GM18519 (cell line): ENCODE data around the gene EXOSC6.
A peak's percentile ranks its signal among the peaks of the same experiment; 100 is the strongest.
"Not testable (repeated sequence)": the region's sequence is repeated elsewhere in the genome, so short reads cannot be mapped to it uniquely, and the experiment has no call there.

Experiments
- ATAC-seq: cut with Tn5 transposase; IDR thresholded peaks from one replicate; pipeline ENCODE4 v1.9.1; 2021; ENCODE audit warnings: mild to moderate bottlenecking, moderate library complexity; ENCODE audit not compliant: unreplicated experiment, low FRiP score

EXOSC6 gene

DNA sequence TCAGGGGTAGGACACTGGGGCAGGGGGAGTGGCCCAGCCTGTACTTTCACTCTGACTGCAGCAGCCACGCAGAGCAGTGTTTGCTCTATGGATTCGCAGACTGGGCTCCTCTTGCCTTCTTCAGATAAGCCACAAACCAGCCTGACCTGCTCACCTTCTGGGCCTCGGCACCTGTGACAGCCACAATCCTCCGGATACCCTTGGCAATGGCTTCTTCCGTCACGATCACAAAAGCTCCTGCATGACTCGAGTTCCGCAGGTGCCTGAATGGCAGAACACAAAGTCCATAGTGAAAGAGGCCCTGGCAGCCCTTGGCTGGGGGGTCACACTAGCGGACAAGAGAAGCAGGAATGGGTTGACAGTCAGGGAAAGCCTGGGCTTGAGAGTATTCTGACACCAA lies 3.8 kb upstream of the EXOSC6 start:
- no peak for ATAC-seq

DNA sequence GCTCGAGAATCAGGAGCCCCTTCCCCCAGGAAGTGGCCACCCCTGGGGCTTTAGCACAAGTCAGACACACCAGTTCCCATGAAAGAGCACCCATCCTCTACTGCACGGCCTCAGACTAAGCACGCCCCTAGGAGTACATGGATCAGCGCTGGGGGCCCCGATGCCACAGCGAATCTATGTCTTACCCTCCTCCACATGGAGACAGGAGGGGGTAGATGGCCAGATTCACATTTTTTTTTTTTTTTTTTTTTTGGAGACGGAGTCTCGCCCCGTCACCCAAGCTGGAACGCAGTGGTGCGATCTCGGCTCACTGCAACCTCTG lies 3.2 kb upstream of the EXOSC6 start:
- no peak for ATAC-seq

DNA sequence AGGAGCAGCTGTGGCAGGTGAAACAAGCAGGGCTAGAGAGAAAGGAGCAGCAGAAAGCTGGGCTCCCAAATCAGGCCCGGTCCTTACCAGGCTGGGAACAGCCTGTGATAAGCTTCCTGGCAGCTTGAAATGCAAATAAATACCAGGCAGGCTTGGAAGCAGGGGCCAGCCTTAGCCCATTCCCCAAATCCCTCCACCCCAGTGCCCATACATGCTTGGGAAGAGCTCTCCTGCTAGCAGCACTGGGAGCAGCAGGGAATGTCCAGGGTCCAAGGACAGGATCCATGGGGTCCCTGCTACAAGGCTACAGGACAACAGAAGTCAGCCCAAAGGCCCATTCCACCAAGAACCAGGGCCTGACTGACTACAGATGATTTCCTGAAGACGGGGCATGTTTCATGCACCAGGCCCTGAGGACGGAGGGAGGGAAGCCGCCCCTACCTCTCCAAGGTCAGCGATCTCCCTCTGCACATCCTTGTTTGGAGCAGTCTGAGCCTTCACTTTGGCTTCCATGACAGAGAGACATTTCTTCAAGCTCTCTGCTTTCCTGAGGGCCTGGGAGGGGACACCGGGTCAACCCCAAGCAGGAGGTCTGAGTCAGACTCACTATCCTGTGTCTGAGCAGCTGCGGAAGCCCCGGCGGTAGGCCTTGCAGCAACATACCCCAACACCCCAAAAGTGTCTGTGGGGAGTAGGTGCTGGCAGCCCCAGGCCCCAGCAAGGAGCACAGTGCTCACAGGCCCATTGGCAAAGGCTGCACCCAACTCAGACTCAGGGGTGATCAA lies 2.6 kb upstream of the EXOSC6 start:
- no peak for ATAC-seq

DNA sequence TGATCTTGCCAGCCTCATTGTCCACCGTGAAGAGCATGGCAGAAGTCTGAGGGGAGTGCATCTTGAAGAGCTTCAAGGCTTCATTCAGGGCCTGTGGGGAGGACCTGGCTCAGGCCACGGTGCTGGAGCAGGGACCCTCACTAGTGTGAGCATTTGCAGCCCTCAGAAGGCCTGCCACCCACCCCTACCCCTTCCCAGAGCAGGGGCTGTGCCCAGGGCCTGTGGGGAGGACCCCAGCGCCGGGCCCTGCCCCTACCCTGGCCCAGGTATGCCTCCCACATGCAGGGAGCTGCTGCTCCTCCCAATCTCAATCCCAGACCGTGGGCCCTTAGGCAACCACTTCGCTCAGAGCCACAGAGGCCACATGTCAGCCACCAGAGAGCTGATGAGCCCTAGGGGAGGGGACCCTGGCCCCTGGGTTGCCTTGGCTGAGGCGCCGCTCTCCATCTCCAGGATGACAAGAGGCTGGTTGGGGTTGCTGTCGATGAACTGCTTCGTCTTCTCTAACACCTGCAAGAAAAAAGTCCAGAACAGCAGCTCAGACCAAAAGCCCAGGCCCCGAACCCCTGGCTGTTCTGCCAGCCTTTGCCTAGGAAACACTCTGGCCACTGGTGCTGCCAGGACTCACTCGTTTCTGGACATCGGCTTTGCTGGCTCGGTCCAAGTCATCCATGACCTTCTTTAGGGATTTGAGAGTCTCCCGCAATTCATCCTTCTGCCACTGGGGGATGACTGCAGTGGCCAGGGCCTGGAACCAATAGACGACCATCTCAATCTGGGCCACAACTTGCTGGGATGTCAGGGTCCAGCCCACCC lies 1.8 kb upstream of the EXOSC6 start:
- no peak for ATAC-seq

DNA sequence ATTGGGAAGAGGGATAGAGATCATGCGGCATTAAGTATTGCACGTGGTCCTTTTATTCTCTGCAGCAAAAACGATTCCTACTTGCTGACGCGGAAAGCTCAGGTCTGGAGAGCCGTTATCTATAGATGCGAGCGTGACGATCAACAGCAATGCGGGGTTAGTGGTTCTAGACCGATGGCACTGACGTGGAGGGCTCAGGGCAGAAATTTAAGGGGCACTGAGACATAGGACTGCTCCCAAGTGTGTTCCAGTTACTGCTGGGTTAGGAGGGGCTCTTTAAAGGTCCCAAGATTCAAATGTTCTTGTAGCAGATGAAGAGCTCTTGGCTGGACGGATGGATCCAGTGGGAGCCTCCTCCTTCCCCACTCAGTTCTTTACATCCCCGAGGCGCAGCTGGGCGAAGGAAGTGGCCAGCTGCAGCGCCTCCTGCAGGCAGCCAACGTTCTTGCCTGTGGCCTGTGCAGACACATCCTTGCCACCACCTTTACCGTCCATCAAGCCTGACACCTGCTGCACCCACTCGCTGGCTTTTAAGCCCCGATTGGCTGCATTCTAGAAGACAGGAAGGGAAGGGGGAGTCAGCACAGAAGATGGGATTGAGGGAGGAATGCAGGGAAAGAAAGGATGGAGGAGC lies 732 bp upstream of the EXOSC6 start:
- no peak for ATAC-seq

DNA sequence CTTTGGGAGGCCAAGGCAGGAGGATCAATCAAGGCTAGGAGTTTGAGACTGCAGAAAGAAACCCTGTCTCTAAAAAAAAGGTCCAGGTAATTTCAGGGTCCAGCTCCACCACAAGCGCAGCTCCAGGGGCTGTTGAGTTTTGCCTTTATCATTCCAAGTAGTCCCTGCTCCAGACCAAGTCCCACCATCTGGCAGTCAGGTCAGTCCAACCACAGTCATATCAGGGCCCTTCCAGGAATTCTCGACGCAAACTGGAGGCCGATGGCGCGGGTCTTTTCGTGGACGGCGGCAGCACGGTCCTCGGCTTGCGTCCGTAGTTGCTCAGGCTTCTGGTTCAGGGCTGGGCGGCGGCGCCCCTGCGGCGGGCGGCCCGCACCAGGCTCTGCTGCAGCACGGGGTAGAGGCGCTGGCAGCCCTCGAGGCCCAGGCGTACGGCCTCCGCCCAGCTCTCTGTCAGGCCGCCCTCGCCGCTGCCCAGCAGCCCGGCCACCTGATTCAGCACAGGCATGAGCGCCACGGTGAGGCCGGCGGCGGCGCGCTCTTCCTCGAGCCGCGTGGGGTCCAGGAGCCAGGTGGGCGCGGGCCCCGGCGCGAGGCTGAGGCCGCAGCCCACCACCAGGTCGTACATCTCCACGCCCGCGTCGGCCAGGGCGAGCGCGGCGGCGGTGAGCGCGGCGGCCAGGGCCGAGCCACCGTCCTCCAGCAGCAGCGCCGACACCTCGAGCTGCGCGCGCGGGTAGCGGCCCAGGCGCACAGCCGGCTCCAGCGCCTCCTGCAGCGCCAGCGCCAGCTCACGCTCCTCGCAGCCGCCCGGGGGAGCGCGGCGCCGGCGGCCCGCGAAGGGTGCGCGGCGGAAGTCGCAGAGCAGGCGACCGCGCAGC lies 752 bp downstream of the EXOSC6 start:
- ATAC-seq, result peak; percentile 38

DNA sequence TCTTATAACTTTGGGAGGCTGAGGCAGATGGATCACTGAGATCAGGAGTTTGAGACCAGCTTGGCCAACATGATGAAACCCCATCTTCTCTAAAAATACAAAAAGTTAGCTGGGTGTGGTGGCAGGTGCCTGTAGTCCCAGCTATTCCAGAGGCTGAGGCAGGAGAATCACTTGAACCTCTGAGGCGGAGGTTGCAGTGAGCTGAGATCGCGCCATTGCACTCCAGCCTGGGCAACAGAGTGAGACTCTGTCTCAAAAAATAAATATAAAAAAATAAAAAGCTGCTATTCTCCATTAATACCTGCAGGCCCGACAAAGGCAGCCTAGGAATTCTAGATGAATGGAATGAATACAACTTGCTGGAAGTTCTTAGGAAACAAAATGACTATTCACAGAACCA lies 2.0 kb downstream of the EXOSC6 start:
- not testable (repeated sequence) for ATAC-seq

DNA sequence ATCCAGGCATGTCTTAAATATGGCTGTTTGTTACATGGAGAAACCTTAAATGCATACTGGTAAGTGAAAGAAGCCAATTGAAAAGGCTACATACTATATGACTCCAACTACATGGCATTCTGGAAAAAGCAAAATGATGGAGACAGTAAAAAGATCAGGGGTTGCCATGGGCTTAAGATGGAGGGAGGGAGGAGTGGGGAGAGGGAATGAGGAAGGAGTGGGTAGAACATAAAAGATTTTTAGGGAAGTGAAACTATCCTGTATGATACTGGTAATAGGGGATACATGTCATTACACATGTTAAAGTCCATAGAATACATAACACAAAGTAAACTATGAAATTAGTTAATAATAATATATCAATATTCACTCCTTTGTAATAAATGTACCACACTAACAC lies 13.0 kb downstream of the EXOSC6 start:
- ATAC-seq, result not testable (repeated sequence)

DNA sequence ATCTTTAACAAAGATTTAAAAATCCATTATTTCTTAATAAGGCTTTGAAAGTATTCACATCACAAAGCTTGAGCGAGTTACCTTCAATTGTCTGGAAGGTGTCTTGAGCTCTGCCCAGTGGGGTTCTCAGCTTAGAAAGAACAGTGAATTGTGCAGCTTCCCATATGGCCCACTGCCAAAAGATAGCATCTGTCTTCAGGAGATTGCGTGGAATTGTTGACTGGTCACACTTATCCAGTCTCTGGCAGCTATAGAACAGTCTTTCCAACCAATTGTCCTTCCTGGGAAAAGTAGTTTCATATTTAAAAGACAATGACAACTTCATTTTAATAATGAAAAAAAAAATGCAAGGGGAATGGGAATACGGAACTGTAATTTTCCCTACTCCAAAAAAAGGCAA lies 19.9 kb downstream of the EXOSC6 start:
- ATAC-seq, result not testable (repeated sequence)

DNA sequence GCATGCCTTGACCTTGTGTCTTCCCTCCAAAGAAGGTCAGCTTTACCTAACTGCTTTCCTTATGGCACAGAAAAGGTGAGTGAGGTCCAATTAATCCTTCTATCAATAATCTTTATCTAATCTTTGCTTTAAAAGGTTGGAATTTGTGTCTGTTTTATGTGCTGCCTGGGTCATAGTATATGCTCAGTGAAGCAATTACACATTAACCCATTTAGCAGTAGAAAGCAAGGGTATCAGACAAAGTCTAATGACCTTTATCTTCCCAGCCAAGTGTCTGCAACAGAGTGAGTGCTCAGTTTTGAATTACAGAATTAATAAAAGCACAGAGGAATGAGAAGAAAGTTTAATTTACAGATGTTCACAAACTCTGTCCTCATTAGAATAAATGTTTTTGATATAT lies 25.7 kb downstream of the EXOSC6 start:
- not testable (repeated sequence) for ATAC-seq

DNA sequence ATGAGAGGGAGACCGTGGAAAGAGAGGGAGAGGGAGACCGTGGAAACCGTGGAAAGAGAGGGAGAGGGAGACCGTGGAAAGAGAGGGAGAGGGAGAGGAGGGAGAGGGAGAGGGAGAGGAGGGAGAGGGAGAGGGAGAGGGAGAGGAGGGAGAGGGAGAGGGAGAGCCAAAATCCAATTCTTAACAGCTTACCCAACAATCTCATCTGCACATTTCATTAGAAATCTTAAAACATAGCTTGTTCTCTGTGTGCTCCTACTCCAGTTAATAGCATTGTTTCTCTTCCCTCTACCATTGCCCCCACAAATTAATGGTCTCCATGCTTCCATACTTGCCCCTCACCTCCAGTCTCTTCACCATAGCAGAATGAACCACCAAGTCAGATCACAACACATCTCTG lies 26.3 kb downstream of the EXOSC6 start:
- ATAC-seq, result not testable (repeated sequence)

DNA sequence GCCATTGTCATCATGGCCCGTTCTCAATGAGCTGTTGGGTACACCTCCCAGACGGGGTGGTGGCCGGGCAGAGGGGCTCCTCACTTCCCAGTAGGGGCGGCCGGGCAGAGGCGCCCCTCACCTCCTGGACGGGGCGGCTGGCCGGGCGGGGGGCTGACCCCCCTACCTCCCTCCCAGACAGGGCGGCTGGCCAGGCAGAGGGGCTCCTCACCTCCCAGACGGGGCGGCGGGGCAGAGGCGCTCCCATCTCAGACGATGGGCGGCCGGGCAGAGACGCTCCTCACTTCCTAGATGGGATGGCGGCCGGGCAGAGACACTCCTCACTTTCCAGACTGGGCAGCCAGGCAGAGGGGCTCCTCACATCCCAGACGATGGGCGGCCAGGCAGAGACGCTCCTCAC lies 27.1 kb downstream of the EXOSC6 start:
- ATAC-seq, result not testable (repeated sequence)

DNA sequence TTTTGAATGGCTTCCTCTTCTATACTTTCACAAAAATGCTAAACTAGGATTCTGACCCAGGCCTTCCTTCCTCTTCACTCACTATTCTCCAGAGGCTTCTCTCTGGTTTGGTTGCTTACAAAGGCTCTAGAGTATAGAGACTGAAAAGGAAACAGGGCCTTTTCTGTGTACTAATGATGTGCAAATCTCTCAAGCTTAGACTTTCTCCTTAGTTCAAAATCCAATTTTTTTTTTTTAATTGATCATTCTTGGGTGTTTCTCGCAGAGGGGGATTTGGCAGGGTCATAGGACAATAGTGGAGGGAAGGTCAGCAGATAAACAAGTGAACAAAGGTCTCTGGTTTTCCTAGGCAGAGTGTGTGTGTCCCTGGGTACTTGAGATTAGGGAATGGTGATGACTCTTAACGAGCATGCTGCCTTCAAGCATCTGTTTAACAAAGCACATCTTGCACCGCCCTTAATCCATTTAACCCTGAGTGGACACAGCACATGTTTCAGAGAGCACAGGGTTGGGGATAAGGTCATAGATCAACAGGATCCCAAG lies 27.7 kb downstream of the EXOSC6 start:
- ATAC-seq, result not testable (repeated sequence)

DNA sequence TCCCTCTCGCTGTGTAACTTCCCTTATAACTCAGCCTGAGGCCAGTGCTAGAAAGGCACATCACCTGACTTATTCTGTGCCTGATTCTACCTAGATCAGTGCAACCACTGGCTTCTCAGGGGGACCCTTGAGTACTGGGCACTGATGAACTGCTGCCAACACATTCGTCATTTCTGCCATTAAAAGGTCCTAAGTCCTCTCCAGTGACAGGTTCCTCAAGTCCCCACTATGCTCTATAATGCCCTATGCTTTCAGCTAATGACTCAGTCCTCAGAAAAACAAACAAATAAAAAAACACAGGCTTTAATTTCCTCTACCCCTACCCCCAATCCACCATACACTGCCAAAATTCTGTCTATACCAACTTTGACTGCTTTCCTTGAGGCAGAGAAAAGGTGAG lies 28.5 kb downstream of the EXOSC6 start:
- not testable (repeated sequence) for ATAC-seq

DNA sequence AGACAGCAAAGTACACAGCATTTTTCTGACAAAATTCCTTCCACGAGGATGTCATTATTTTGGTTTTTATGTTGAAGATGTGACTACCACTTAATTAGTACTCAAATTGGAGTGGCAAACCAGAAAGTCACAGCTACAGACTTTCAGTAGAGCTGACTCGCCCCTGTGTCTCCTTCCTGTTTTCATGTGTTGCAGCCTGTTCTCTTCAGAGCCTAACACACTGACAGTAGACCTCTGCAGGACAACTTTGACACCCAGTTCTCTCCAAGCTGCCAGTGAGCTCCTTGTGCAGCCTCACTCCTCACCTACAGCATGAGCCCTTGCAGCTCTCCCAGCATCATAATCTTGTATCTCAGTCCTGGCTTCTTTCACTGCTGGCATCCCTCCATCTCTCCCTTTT lies 29.2 kb downstream of the EXOSC6 start:
- not testable (repeated sequence) for ATAC-seq

DNA sequence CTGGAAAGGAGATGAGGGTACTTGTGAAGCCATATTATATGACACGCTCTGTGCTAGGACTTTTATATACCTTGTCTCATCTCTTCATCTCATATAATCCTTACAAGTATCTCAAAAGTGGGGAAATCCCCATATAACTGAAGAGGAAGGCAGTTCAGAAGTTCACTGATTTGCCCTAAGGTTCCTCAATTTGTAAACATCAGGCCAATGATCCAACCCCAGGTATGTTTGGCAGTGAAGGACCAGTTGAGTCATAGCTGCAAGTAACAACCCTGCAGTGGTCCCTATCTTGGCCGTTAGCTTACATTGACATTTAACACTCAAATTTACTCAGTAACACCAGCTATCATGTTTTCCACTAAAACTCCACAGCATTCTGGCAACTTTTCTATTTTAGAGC lies 33.2 kb downstream of the EXOSC6 start:
- not testable (repeated sequence) for ATAC-seq

DNA sequence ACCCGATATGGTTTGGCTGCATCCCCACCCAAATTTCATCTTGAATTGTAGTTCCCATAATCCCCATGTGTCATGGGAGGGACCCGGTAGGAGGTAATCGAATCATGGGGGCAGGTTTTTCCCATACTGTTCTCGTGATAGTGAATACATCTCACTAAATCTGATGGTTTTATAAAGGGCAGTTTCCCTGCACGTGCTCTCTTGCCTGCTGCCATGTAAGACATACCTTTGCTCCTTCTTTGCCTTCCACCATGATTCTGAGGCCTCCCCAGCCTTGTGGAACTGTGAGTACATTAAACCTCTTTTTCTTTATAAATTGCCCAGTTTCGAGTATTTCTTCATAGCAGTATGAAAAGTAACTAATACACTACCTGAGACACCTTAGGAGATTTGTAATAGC lies 45.4 kb downstream of the EXOSC6 start:
- not testable (repeated sequence) for ATAC-seq

DNA sequence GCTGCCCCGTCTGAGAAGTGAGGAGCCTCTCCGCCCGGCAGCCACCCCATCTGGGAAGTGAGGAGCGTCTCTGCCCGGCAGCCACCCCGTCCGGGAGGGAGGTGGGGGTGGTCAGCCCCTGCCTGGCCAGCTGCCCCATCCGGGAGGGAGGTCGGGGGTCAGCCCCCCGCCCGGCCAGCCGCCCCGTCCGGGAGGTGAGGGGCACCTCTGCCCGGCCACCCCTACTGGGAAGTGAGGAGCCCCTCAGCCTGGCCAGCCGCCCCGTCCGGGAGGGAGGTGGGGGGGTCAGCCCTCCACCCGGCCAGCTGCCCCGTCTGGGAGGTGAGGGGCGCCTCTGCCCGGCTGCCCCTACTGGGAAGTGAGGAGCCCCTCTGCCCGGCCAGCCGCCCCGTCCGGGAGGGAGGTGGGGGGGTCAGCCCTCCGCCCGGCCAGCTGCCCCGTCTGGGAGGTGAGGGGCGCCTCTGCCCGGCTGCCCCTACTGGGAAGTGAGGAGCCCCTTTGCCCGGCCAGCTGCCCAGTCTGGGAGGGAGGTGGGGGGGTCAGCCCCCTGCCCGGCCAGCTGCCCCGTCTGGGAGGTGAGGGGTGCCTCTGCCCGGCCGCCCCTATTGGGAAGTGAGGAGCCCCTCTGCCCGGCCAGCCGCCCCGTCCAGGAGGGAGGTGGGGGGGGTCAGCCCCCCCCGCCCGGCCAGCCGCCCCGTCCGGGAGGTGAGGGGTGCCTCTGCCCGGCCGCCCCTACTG lies 46.9 kb downstream of the EXOSC6 start:
- not testable (repeated sequence) for ATAC-seq

DNA sequence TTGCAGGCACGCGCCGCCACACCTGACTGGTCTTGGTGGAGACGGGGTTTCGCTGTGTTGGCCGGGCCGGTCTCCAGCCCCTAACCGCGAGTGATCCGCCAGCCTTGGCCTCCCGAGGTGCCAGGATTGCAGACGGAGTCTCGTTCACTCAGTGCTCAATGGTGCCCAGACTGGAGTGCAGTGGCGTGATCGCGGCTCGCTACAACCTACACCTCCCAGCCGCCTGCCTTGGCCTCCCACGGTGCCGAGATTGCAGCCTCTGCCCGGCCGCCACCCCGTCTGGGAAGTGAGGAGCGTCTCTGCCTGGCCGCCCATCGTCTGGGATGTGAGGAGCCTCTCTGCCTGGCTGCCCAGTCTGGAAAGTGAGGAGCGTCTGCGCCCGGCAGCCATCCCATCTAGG lies 47.7 kb downstream of the EXOSC6 start:
- ATAC-seq, result not testable (repeated sequence)
